ENCODE results near the gene XPR1. TPM values are rescaled to one million over a fixed set of nuclear protein-coding genes. Genes with fewer than 3 reads are reported as not detected.

The XPR1 gene
- total RNA-seq, 4 donors from 2014 or later = 6.8 to 23.1 (median 17.2) TPM

GRCh38 chr1:180765151-180765550 lies 133.3 kb downstream of the XPR1 start:
- Histone ChIP-seq H3K27me3 (no peaks in the 10 kb centered on the region), H3K9me3 (no peaks in the 10 kb centered on the region), H3K4me1 (no peaks in the 10 kb centered on the region), H3K27ac (no peak overlapping the region), H3K36me3 (no peaks in the 10 kb centered on the region), H3K4me3 (no peak overlapping the region)
- DNase-seq = no peak
- WGBS, 2 donors = 70 to 74% methylated on average over 2 of the region's 2 CpGs
- intact Hi-C loops (cut with DNase I) = no loop called here
- no peak for TF ChIP-seq CTCF (IDR thresholded peaks at IDR 0.05)
- no peak for TF ChIP-seq POLR2A (IDR thresholded peaks at IDR 0.05)

GRCh38 chr1:180769889-180770288 lies 138.1 kb downstream of the XPR1 start:
- H3K4me1 ChIP-seq = peaks cover 0 to 8% (median 0%) of the 10 kb centered on the region in 3 donors
- TF ChIP-seq CTCF (IDR thresholded peaks at IDR 0.05) = no peak
- no peak for TF ChIP-seq POLR2A (IDR thresholded peaks at IDR 0.05)
- no peak for DNase-seq
- H3K9me3 ChIP-seq = no peaks in the 10 kb centered on the region
- H3K4me3 ChIP-seq = no peak overlapping the region
- intact Hi-C loops (cut with DNase I) = no loop called here
- no peaks in the 10 kb centered on the region for H3K27me3 ChIP-seq
- H3K36me3 ChIP-seq = no peaks in the 10 kb centered on the region
- H3K27ac ChIP-seq = no peak overlapping the region

DNA sequence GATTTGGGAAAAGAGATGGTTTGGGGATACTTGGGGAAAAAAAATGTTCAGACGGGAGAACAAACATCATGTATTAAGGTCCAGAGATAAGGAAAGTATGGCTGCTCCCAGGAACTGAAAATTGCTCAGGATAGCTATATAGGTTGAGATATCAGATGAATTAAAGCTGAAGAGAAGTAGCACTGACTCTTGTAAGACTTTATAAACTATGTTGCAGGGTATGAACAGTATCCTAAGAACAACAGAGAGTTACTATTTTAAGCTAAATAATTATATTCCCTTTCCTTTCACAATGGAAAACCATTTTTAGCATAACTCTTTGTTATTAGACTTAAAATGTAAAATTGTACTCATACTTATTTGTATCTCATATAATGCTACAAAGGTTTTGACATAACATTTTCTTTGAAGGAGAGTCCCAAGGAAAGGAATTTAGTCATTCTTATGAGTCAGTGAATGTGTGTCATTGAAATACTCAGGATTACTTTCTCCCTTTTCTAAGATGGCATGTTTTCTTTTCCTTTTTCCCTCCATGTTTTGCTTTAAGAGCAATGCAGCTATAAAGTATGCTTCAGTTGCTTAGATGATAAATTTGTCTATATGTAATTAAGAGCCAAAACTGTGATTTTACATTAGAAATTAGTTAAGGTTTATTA lies 141.5 kb downstream of the XPR1 start:
- TF ChIP-seq CTCF (IDR thresholded peaks at IDR 0.05) = no peak
- no peak for TF ChIP-seq POLR2A (IDR thresholded peaks at IDR 0.05)
- Histone ChIP-seq H3K9me3 (no peaks in the 10 kb centered on the region), H3K4me3 (no peak overlapping the region), H3K4me1 (peaks cover 0 to 15% (median 0%) of the 10 kb centered on the region in 3 donors), H3K27me3 (no peaks in the 10 kb centered on the region), H3K27ac (no peak overlapping the region), H3K36me3 (no peaks in the 10 kb centered on the region)
- no peak for DNase-seq
- WGBS, 2 donors = 91 to 93% methylated on average over 1 of the region's 1 CpG
- intact Hi-C loops (cut with DNase I) = no loop called here

DNA sequence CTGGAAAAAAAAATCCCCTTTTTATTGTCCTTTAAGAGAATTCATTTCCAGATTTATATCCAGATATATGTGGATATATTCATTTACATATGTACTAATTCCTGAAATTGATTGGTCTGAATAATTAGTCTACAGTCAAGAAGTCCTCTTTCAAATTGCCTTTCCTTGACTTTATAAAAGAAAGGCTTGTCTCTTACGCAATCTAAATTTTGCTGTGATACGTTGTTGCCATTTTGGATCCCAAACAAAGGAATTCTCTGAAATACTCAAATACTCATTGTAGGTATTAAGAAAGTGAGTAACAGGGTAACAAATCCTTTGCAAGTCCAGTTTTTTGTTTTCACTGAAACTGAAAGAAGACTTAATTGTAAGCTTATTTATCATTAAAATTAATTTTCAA lies 144.0 kb downstream of the XPR1 start:
- Histone ChIP-seq H3K27me3 (no peaks in the 10 kb centered on the region), H3K36me3 (no peaks in the 10 kb centered on the region), H3K4me1 (peaks cover 0 to 15% (median 0%) of the 10 kb centered on the region in 3 donors), H3K4me3 (no peak overlapping the region), H3K27ac (no peak overlapping the region), H3K9me3 (no peaks in the 10 kb centered on the region)
- TF ChIP-seq POLR2A (IDR thresholded peaks at IDR 0.05) (no peak), CTCF (IDR thresholded peaks at IDR 0.05) (no peak)
- WGBS, 2 donors = 59 to 76% methylated on average over 2 of the region's 2 CpGs
- intact Hi-C loops (cut with DNase I) = no loop called here
- DNase-seq = no peak

DNA sequence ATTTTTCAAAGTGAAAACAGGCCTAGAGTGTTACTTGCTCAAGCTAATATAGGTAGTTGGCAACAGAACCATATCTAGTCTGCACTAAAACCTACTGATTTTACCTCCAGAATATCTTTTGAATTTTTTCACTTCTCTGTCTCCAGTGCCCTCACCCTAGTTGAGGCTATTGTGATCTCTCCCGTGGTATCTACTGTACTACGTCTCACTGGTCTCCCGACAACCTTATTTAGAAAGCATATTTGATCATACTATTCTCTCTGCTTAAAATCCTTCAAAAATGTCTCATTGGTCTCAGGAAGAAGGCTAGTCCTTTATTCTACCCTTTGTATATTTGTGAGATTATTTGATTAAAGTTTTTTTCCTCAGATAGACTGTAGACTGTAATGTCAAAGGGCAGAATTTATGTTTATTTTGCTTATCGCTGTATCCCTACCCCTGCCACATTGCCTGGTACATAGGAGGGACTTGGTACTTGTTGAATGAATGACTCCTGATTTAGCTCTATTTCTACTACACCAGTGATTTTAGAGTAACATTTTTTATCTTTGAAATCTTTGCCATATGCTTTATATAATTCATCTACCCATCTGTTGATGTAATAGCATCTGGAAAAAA lies 145.4 kb downstream of the XPR1 start:
- intact Hi-C loops (cut with DNase I) = no loop called here
- TF ChIP-seq CTCF (IDR thresholded peaks at IDR 0.05) (no peak), POLR2A (IDR thresholded peaks at IDR 0.05) (no peak)
- H3K9me3 ChIP-seq = no peaks in the 10 kb centered on the region
- DNase-seq = no peak
- H3K4me1 ChIP-seq = peaks cover 0 to 15% (median 0%) of the 10 kb centered on the region in 3 donors
- H3K27ac ChIP-seq = no peak overlapping the region
- 88 to 93% methylated on average over 4 of the region's 4 CpGs for WGBS, 2 donors
- no peaks in the 10 kb centered on the region for H3K36me3 ChIP-seq
- H3K27me3 ChIP-seq = no peaks in the 10 kb centered on the region
- H3K4me3 ChIP-seq = no peak overlapping the region
